ENCODE measurements around the gene JARID2. TPM values are rescaled to one million over a fixed set of nuclear protein-coding genes. Genes with fewer than 3 reads are reported as not detected.

Gene JARID2
- total and polyA plus RNA-seq, 4 donors, result 1.4 to 12.3 (median 3.4) TPM

- no peak for DNase-seq (ENCODE audit: low spot score)
- H3K9ac ChIP-seq (ENCODE audit: low read depth in 1 of 2, low read length in 2 of 2), result no peak overlapping the region
Measured at GRCh38 chr6:15294504-15294903, 48.6 kb downstream of the JARID2 start.

More at GRCh38 chr6:15294504-15294903, 48.6 kb downstream of the JARID2 start:
- Histone ChIP-seq H3K36me3 (ENCODE audit: control insufficient read depth in 4 of 4, insufficient read depth in 3 of 4, low read depth in 1 of 4, low read length in 3 of 4) (no peaks in the 10 kb centered on the region), H3K4me3 (ENCODE audit: low read depth in 1 of 3, low read length in 3 of 3) (no peak overlapping the region), H3K27me3 (ENCODE audit: control insufficient read depth in 4 of 4, insufficient read depth in 4 of 4, low read length in 3 of 4) (no peaks in the 10 kb centered on the region), H3K4me1 (ENCODE audit: control insufficient read depth in 4 of 4, insufficient read depth in 4 of 4, low read length in 3 of 4) (peaks cover 0 to 5% (median 0%) of the 10 kb centered on the region in 4 donors), H3K9me3 (ENCODE audit: control insufficient read depth in 4 of 4, low read length in 3 of 4) (no peaks in the 10 kb centered on the region), H3K27ac (ENCODE audit: low read depth in 1 of 2, low read length in 2 of 2) (no peak overlapping the region)
- TF ChIP-seq ATF3 (IDR thresholded peaks at IDR 0.05), result no peak
- TF ChIP-seq TAF1 (conservative IDR thresholded peaks at IDR 0.05), result no peak
- TF ChIP-seq MAX (IDR thresholded peaks at IDR 0.05), result no peak
- no peak for TF ChIP-seq YY1 (IDR thresholded peaks at IDR 0.05)
- TF ChIP-seq FOXA2 (IDR thresholded peaks at IDR 0.05), result no peak
- TF ChIP-seq EGR1 (IDR thresholded peaks at IDR 0.05; ENCODE audit: low read depth in 2 of 2), result no peak
- no peak for TF ChIP-seq HNF4A (conservative IDR thresholded peaks at IDR 0.05)
- no peak for TF ChIP-seq CTCF (IDR thresholded peaks at IDR 0.05; ENCODE audit: low read depth, low read length, missing input control)
- no peak for TF ChIP-seq RAD21 (IDR thresholded peaks at IDR 0.05)
- no peak for TF ChIP-seq NR2F2 (IDR thresholded peaks at IDR 0.05)
- no peak for TF ChIP-seq ZBTB33 (IDR thresholded peaks at IDR 0.05)
- no peak for TF ChIP-seq FOXA1 (IDR thresholded peaks at IDR 0.05)
- TF ChIP-seq RXRA (IDR thresholded peaks at IDR 0.05), result no peak
- TF ChIP-seq JUND (IDR thresholded peaks at IDR 0.05), result no peak
- no peak for TF ChIP-seq GABPA (IDR thresholded peaks at IDR 0.05 in 1 of 2, conservative IDR thresholded peaks at IDR 0.05 in 1 of 2)
- no peak for TF ChIP-seq SP1 (IDR thresholded peaks at IDR 0.05)
- no peak for TF ChIP-seq REST (IDR thresholded peaks at IDR 0.05)
- TF ChIP-seq HNF4G (IDR thresholded peaks at IDR 0.05), result no peak
- 97% methylated on average over 5 of the region's 5 CpGs for WGBS

Measured in liver (tissue), 9 donors.